Ovary (tissue), 9 donors: ENCODE measurements around the gene DENND1A. TPM values are rescaled to one million over a fixed set of nuclear protein-coding genes. Genes with fewer than 3 reads are reported as not detected.

Source experiments
- DNase-seq, 5 donors: peaks; one replicate each; pipeline ENCODE4 v3.0.0-alpha.2; 2019 to 2020
- H3K27ac ChIP-seq, 2 donors: fragments of 200-600 bp; one replicate each; pipeline versions ENCODE4 v1.5.1 to v1.8.0; 2019 to 2022
- H3K27me3 ChIP-seq: fragments of 200-600 bp; one replicate; pipeline ENCODE4 v1.8.0; 2022
- H3K36me3 ChIP-seq: fragments of 200-600 bp; sonication (generic); one replicate; pipeline ENCODE4 v1.5.1; 2019
- H3K4me1 ChIP-seq: one replicate; pipeline ENCODE4 v1.8.1; 2013; ENCODE audit warnings: mild to moderate bottlenecking, moderate library complexity; ENCODE audit not compliant: insufficient read depth
- H3K4me3 ChIP-seq: fragments of 200-600 bp; sonication (generic); one replicate; pipeline ENCODE4 v1.5.1; 2017
- H3K9me3 ChIP-seq, 2 donors: fragments of 200-600 bp in 1 of 2; sonication (generic) in 1 of 2; one replicate each; pipeline versions ENCODE4 v1.5.1 to v1.8.1; 2013 to 2019; ENCODE audit warnings: mild to moderate bottlenecking in 1 of 2, moderate library complexity in 1 of 2
- CTCF ChIP-seq, 3 donors: fragments of 450-650 bp in 2 of 3; fragments of 200-600 bp in 1 of 3; IDR thresholded peaks; one replicate each; pipeline versions ENCODE4 v1.5.1 to v1.8.0; 2016 to 2022; ENCODE audit warnings: antibody characterized with exemption in 3 of 3, mild to moderate bottlenecking in 1 of 3
- EP300 ChIP-seq: sonication (generic); formaldehyde crosslinking; IDR thresholded peaks from one replicate; pipeline ENCODE4 v1.6.1; 2017; ENCODE audit warnings: antibody characterized with exemption
- POLR2A ChIP-seq: fragments of 450-650 bp; IDR thresholded peaks from one replicate; pipeline ENCODE4 v1.6.1; 2017; ENCODE audit warnings: antibody characterized with exemption, mild to moderate bottlenecking, moderate library complexity
- WGBS, 3 donors: extraction: QIAGEN DNeasy Blood & Tissue Kit in 1 of 3; methylation state at CpG; one replicate each; pipeline versions ENCODE4 v1.1.5 to v1.1.7; 2013 to 2017; 5-methylcytosine and 5-hydroxymethylcytosine counted together
- intact Hi-C, 4 donors: fragments of 100-400 bp; cut with DNase I; formaldehyde crosslinking; loops; one replicate each; pipeline versions ENCODE4 v1.11.0 to v1.15.1; 2022 to 2023
- polyA plus RNA-seq, 2 donors: library from polyadenylated mRNA; stranded (reverse); fragments of 200-250 nt in 1 of 2; fragments of 350-450 nt in 1 of 2; fragmentation: Illumina TruSeq in 1 of 2; extraction: RNeasy Lipid Tissue Mini Kit (QIAGEN cat#74804) in 1 of 2; gene quantifications; one replicate each; pipeline ENCODE4 v1.2.3, GENCODE V29; 2013 to 2014
- total RNA-seq, 7 donors: library from RNA; depleted of rRNA in 2 of 7; stranded (reverse); fragments of >200 nt in 2 of 7; fragmentation: NEBNext Ultra II Directional in 3 of 7; extraction: Animal tissue kit (Norgen Biotek cat#: 25700) in 3 of 7; gene quantifications; one replicate each; pipeline versions ENCODE4 v1.1.0 to v1.2.4, GENCODE V29; 2016 to 2023
- donor health status: DM: no; HTN: no; CAD: no; lungs with moderate emphysema.
- donor health status: DM: no; HTN: no; CAD: no.
- donor health status: Bipolar disorder and iron deficiency.
- donor health status: DM: yes; HTN: yes; CAD: no.
- donor health status: DM: no; HTN: no; CAD: no.
- donor health status: DM: yes; HTN: yes; CAD: no.

DENND1A gene
- total and polyA plus RNA-seq, 9 donors = 10.4 to 24.5 (median 17.1) TPM

DNA sequence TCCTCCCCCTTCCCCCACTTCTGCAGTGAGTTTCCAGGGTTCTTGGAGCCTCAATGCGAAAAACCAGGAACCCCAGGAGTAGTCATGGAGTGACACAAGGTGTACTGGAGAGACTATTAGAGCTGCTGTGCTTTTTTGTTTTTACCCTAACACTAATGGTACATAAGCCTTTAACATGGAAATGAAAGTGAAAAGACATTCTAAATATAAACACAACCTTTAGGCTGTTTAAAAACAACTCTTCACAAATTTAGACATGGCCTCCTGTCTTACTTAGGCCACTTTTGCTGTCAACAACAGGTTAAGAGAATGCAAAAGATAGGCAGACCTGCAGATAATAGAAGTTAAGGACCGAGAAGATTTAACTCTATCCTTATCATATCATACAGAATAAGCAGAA is 232.2 kb downstream of the DENND1A start:
- Histone ChIP-seq H3K27me3 (no peaks in the 10 kb centered on the region), H3K36me3 (no peaks in the 10 kb centered on the region), H3K9me3 (no peaks in the 10 kb centered on the region), H3K27ac (no peak overlapping the region), H3K4me3 (no peak overlapping the region), H3K4me1 (no peaks in the 10 kb centered on the region)
- WGBS, 3 donors = 61 to 69% (median 67%) methylated on average over 2 of the region's 2 CpGs
- intact Hi-C loops = no loop called here
- DNase-seq = no peak
- TF ChIP-seq EP300 (no peak), CTCF (IDR thresholded peaks at IDR 0.05) (no peak), POLR2A (no peak)

GRCh38 chr9:123696476-123696875 is 233.4 kb downstream of the DENND1A start:
- TF ChIP-seq EP300 = no peak
- TF ChIP-seq CTCF (IDR thresholded peaks at IDR 0.05) = no peak
- TF ChIP-seq POLR2A = no peak
- WGBS, 3 donors = 8 to 35% (median 14%) methylated on average over 4 of the region's 4 CpGs
- H3K4me1 ChIP-seq = no peaks in the 10 kb centered on the region
- H3K27ac ChIP-seq = no peak overlapping the region
- no peak overlapping the region for H3K4me3 ChIP-seq
- no peaks in the 10 kb centered on the region for H3K27me3 ChIP-seq
- H3K9me3 ChIP-seq = no peaks in the 10 kb centered on the region
- intact Hi-C loops = no loop called here
- DNase-seq = no peak
- H3K36me3 ChIP-seq = no peaks in the 10 kb centered on the region

DNA sequence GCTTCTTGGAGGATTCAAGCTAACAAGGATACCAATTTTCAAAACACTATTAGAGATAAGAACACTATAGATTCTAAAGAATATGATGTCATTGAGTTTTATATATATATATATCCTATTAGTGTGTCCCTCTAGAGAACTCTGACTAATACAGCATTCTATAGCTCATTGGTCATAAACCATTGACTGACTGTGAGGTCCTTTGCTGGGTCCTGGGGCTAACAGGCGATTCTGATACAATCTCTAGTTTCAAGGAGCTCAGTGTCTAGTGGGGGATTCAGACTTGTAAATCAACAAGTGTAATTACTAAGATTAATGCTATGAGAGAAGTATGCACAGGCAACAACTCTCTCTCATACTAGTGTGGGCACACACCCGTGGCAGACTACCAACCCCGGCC is 234.5 kb downstream of the DENND1A start:
- H3K27me3 ChIP-seq = no peaks in the 10 kb centered on the region
- H3K27ac ChIP-seq = no peak overlapping the region
- TF ChIP-seq EP300 = no peak
- TF ChIP-seq CTCF (IDR thresholded peaks at IDR 0.05) = no peak
- TF ChIP-seq POLR2A = no peak
- DNase-seq = no peak
- H3K4me1 ChIP-seq = no peaks in the 10 kb centered on the region
- intact Hi-C loops = no loop called here
- no peaks in the 10 kb centered on the region for H3K9me3 ChIP-seq
- no peaks in the 10 kb centered on the region for H3K36me3 ChIP-seq
- H3K4me3 ChIP-seq = no peak overlapping the region
- 95 to 97% (median 95%) methylated on average over 3 of the region's 3 CpGs for whole genome bisulfite sequencing, 3 donors

GRCh38 chr9:123691765-123692303 is 238.1 kb downstream of the DENND1A start:
- Histone ChIP-seq H3K4me3 (no peak overlapping the region), H3K27ac (no peak overlapping the region), H3K4me1 (no peaks in the 10 kb centered on the region), H3K27me3 (no peaks in the 10 kb centered on the region), H3K9me3 (no peaks in the 10 kb centered on the region), H3K36me3 (no peaks in the 10 kb centered on the region)
- WGBS, 3 donors = 83 to 93% (median 93%) methylated on average over 3 of the region's 3 CpGs
- no peak for DNase-seq
- no peak for TF ChIP-seq EP300
- TF ChIP-seq POLR2A = no peak
- TF ChIP-seq CTCF (IDR thresholded peaks at IDR 0.05) = no peak
- intact Hi-C loops = no loop called here
